CD14-positive monocyte (primary cell): ENCODE data around the gene LHPP. TPM values are rescaled to one million over a fixed set of nuclear protein-coding genes. Genes with fewer than 3 reads are reported as not detected.

Source experiments
- DNase-seq, 3 donors: peaks; one replicate each; pipeline ENCODE4 v3.0.0-alpha.2; 2011 to 2022
- H2AFZ ChIP-seq: 2 replicates; pipeline ENCODE4 v1.6.0; 2012; ENCODE audit warnings: mild to moderate bottlenecking, low read depth, low read length, inconsistent platforms; ENCODE audit not compliant: insufficient read depth, poor library complexity, severe bottlenecking
- H3K27ac ChIP-seq, 2 donors: 1 replicate in 1 of 2; 2 replicates in 1 of 2; pipeline ENCODE4 v1.5.1; 2012 to 2013; ENCODE audit warnings: low read length in 2 of 2, control low read depth in 1 of 2, inconsistent platforms in 1 of 2, low read depth in 1 of 2, mild to moderate bottlenecking in 1 of 2
- H3K27me3 ChIP-seq, 2 donors: one replicate each; pipeline versions ENCODE4 v1.6.0 to v1.6.1; 2011 to 2013; ENCODE audit warnings: low read length in 2 of 2; ENCODE audit not compliant: control insufficient read depth in 2 of 2, insufficient read depth in 2 of 2
- H3K36me3 ChIP-seq, 2 donors: replicated peaks in 1 of 2; 1 replicate in 1 of 2; 2 replicates in 1 of 2; pipeline versions ENCODE4 v1.5.1 to v1.6.1; 2012 to 2013; ENCODE audit warnings: low read length in 2 of 2, control low read depth in 1 of 2, inconsistent platforms in 1 of 2, mild to moderate bottlenecking in 1 of 2; ENCODE audit not compliant: insufficient read depth in 2 of 2, control insufficient read depth in 1 of 2
- H3K4me1 ChIP-seq, 2 donors: 1 replicate in 1 of 2; 2 replicates in 1 of 2; pipeline versions ENCODE4 v1.5.1 to v1.6.1; 2012 to 2013; ENCODE audit warnings: low read length in 2 of 2, control low read depth in 1 of 2, inconsistent platforms in 1 of 2, mild to moderate bottlenecking in 1 of 2, moderate library complexity in 1 of 2; ENCODE audit not compliant: insufficient read depth in 2 of 2, control insufficient read depth in 1 of 2
- H3K4me2 ChIP-seq: replicated peaks from 2 replicates; pipeline ENCODE3; 2012; ENCODE audit warnings: low read length, moderate library complexity, mild to moderate bottlenecking; ENCODE audit not compliant: poor library complexity, severe bottlenecking; ENCODE audit errors: extremely low read depth
- H3K4me3 ChIP-seq, 3 experiments: fragments of 200-600 bp in 1 of 3; sonication (generic) in 1 of 3; replicated peaks in 1 of 3; 1 replicate in 2 of 3; 2 replicates in 1 of 3; pipeline ENCODE4 v1.5.1; 2011 to 2013; ENCODE audit warnings: low read length in 3 of 3, mild to moderate bottlenecking in 3 of 3, control low read depth in 2 of 3, low read depth in 2 of 3, inconsistent platforms in 1 of 3, moderate library complexity in 1 of 3
- H3K79me2 ChIP-seq: 2 replicates; pipeline ENCODE4 v1.6.0; 2012; ENCODE audit warnings: mild to moderate bottlenecking, control low read depth, inconsistent platforms, low read length, moderate library complexity; ENCODE audit not compliant: insufficient read depth
- H3K9ac ChIP-seq: 2 replicates; pipeline ENCODE4 v1.6.0; 2017; ENCODE audit warnings: low read length, mild to moderate bottlenecking; ENCODE audit not compliant: insufficient read depth, poor library complexity, severe bottlenecking
- H3K9me3 ChIP-seq, 2 donors: replicated peaks in 1 of 2; 1 replicate in 1 of 2; 2 replicates in 1 of 2; pipeline versions ENCODE4 v1.5.1 to v1.6.1; 2012 to 2013; ENCODE audit warnings: low read length in 2 of 2, control low read depth in 1 of 2; ENCODE audit not compliant: control insufficient read depth in 1 of 2, insufficient read depth in 1 of 2
- H4K20me1 ChIP-seq: 2 replicates; pipeline ENCODE4 v1.6.0; 2012; ENCODE audit warnings: mild to moderate bottlenecking, low read length, control low read depth, moderate library complexity; ENCODE audit not compliant: insufficient read depth
- H3K27ac Mint-ChIP-seq, 7 donors: one replicate each; pipeline ENCODE4 v1.8.0; 2020; ENCODE audit warnings: mild to moderate bottlenecking in 7 of 7, mixed read lengths in 7 of 7, moderate library complexity in 6 of 7, inconsistent platforms in 2 of 7
- H3K27me3 Mint-ChIP-seq, 3 donors: one replicate each; pipeline ENCODE4 v1.8.0; 2021 to 2022; ENCODE audit warnings: low read depth in 3 of 3, mild to moderate bottlenecking in 3 of 3, mixed read lengths in 3 of 3, moderate library complexity in 3 of 3, inconsistent platforms in 1 of 3
- H3K36me3 Mint-ChIP-seq, 2 donors: one replicate each; pipeline ENCODE4 v1.8.0; 2020; ENCODE audit warnings: mixed read lengths in 2 of 2, inconsistent platforms in 1 of 2, mild to moderate bottlenecking in 1 of 2
- H3K4me1 Mint-ChIP-seq: one replicate; pipeline ENCODE4 v1.8.0; 2020; ENCODE audit warnings: mild to moderate bottlenecking, mixed read lengths
- H3K4me3 Mint-ChIP-seq, 2 donors: one replicate each; pipeline ENCODE4 v1.8.0; 2020; ENCODE audit warnings: mild to moderate bottlenecking in 2 of 2, mixed read lengths in 2 of 2, moderate library complexity in 1 of 2
- H3K9me3 Mint-ChIP-seq, 7 donors: one replicate each; pipeline ENCODE4 v1.8.0; 2020 to 2022; ENCODE audit warnings: mixed read lengths in 7 of 7, mild to moderate bottlenecking in 6 of 7, moderate library complexity in 6 of 7, inconsistent platforms in 2 of 7
- WGBS: methylation state at CpG from one replicate; pipeline ENCODE4 v1.1.5; 2013; ENCODE audit warnings: missing lambda C conversion rate; ENCODE audit not compliant: insufficient coverage; 5-methylcytosine and 5-hydroxymethylcytosine counted together
- intact Hi-C, 2 donors: fragments of 100-400 bp; cut with micrococcal nuclease; formaldehyde crosslinking; loops; one replicate each; pipeline versions ENCODE4 v1.15.0 to v1.15.1; 2023
- polyA plus RNA-seq, 3 donors: library from polyadenylated mRNA; depleted of rRNA in 1 of 3; unstranded in 2 of 3; stranded (reverse) in 1 of 3; fragments of 300-500 nt in 2 of 3; fragments of >200 nt in 1 of 3; fragmentation: Illumina TruSeq in 2 of 3; gene quantifications; 1 replicate in 2 of 3; 2 replicates in 1 of 3; pipeline ENCODE4 v1.2.3, GENCODE V29; 2012 to 2021
- TF ChIP-seq, protein P1 (sequence below): fragments of 200-600 bp; IDR thresholded peaks from one replicate; pipeline ENCODE4 v1.8.0; 2022; ENCODE audit warnings: antibody characterized with exemption, mild to moderate bottlenecking

The LHPP gene
- polyA plus RNA-seq, 3 donors, result 15.2 to 20.6 (median 19.5) TPM

DNA sequence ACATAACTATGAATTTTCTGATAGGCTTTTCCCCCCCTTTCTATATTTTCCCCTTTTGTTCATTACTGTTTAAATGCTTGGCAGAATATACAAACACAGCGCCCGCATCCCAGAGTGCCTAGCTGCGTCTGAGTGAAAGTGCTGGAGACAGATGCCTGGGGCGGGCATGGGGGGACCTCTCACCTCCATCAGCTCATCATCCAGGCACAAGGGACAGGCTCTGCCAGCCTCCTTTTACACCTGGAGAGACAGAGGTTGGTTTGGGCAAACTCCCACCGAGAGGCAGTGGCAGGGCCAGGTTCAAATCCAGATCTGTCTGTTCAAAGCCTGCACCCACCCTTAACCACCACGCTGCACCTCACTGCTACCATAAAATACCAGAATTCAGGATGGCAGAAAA is 178.0 kb downstream of the LHPP start:
- no peak overlapping the region for H3K4me2 ChIP-seq
- H3K36me3 ChIP-seq, result peaks cover 0 to under 1% of the 10 kb centered on the region in 2 donors
- intact Hi-C loops, result loop anchor here (2.0 to 10.0 kb wide), 4 partner anchors 43 to 275 kb away; partner anchors contain the start of gene FAM53B (in 1 of the 2)
- H3K4me3 ChIP-seq, result no peak overlapping the region
- no peak overlapping the region for H3K9ac ChIP-seq
- peaks cover 90% of the 10 kb centered on the region for H3K79me2 ChIP-seq
- Mint-ChIP-seq H3K4me3 (no peak overlapping the region), H3K9me3 (peaks cover under 1 to 12% (median 6%) of the 10 kb centered on the region in 7 donors), H3K27ac (peak overlapping the region; percentile 70 to 99 (median 98)), H3K36me3 (peaks cover 33 to 65% of the 10 kb centered on the region in 2 donors), H3K4me1 (peaks cover 81% of the 10 kb centered on the region), H3K27me3 (peaks cover 0 to 2% (median 1%) of the 10 kb centered on the region in 3 donors)
- H3K4me1 ChIP-seq, result peaks cover 74 to 82% of the 10 kb centered on the region in 2 donors
- H4K20me1 ChIP-seq, result peaks cover 4% of the 10 kb centered on the region
- no peaks in the 10 kb centered on the region for H3K27me3 ChIP-seq
- WGBS, result 83% methylated on average over 2 of the region's 6 CpGs
- DNase-seq, result no peak
- H3K27ac ChIP-seq, result peak overlapping the region; percentile 93 to 99
- no peak overlapping the region for H2AFZ ChIP-seq
- TF ChIP-seq, protein P1, sequence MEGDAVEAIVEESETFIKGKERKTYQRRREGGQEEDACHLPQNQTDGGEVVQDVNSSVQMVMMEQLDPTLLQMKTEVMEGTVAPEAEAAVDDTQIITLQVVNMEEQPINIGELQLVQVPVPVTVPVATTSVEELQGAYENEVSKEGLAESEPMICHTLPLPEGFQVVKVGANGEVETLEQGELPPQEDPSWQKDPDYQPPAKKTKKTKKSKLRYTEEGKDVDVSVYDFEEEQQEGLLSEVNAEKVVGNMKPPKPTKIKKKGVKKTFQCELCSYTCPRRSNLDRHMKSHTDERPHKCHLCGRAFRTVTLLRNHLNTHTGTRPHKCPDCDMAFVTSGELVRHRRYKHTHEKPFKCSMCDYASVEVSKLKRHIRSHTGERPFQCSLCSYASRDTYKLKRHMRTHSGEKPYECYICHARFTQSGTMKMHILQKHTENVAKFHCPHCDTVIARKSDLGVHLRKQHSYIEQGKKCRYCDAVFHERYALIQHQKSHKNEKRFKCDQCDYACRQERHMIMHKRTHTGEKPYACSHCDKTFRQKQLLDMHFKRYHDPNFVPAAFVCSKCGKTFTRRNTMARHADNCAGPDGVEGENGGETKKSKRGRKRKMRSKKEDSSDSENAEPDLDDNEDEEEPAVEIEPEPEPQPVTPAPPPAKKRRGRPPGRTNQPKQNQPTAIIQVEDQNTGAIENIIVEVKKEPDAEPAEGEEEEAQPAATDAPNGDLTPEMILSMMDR, result no peak
- peaks cover 0 to under 1% of the 10 kb centered on the region in 2 donors for H3K9me3 ChIP-seq

DNA sequence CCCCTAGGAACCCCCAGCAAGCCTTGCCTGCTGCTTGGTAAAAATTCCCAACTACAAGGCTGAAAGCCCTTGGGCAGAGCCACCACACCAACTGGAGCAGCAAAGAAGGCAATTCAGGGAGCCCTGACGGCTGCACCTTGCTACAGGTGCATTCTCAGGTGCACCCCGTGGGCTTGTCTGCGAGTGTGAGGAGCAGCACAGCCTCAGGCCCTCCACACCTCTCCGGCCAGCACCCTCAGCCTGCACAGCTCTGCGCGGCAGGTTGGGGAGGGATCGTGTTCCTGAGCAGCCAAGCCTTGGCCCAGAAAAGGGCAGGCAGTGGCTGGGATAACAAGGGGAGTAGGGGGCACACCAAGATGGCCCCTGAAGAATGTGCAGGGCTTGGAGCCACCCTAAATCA is 178.4 kb downstream of the LHPP start:
- Histone ChIP-seq H3K79me2 (peaks cover 90% of the 10 kb centered on the region), H3K9me3 (no peaks in the 10 kb centered on the region), H4K20me1 (peaks cover 4% of the 10 kb centered on the region), H3K4me1 (peaks cover 78 to 87% of the 10 kb centered on the region in 2 donors), H3K27me3 (no peaks in the 10 kb centered on the region), H3K27ac (peak overlapping the region; percentile 93 to 99), H3K4me3 (peak overlapping the region in 1 of 3 experiments; percentile 62), H3K36me3 (no peaks in the 10 kb centered on the region), H2AFZ (no peak overlapping the region), H3K4me2 (peak overlapping the region; percentile 67), H3K9ac (peak overlapping the region; percentile 73)
- TF ChIP-seq, protein P1, result no peak
- Mint-ChIP-seq H3K4me3 (peak overlapping the region in 1 of 2 donors; percentile 89), H3K36me3 (peaks cover 31 to 65% of the 10 kb centered on the region in 2 donors), H3K27me3 (peaks cover 0 to 2% (median 0%) of the 10 kb centered on the region in 3 donors), H3K27ac (peak overlapping the region; percentile 96 to 99 (median 98)), H3K9me3 (peaks cover 0 to 9% (median 5%) of the 10 kb centered on the region in 7 donors), H3K4me1 (peaks cover 83% of the 10 kb centered on the region)
- 98% methylated on average over 3 of the region's 7 CpGs for WGBS
- intact Hi-C loops, result loop anchor here (2.0 to 10.0 kb wide), 4 partner anchors 42 to 275 kb away; partner anchors contain the start of gene FAM53B (in 1 of the 2)
- DNase-seq, result no peak
